Stimulated activated effector memory CD8-positive, alpha-beta T cell treated with anti-CD3 and anti-CD28 coated beads, Interleukin-12 subunit alpha, Interleukin-12 subunit beta, amount 100 ng/mL, for 72 hours (primary cell): Measurements from ENCODE around the gene TCL1A.

Experiments
- ATAC-seq: fragments of 150-1000 bp; cut with Tn5 transposase; 2 replicates; pipeline ENCODE4 v1.10.0; 2021
- DNase-seq, 2 donors: peaks; one replicate each; pipeline ENCODE4 v3.0.0; 2021 to 2022; ENCODE audit warnings: low spot score in 2 of 2
- H3K27ac Mint-ChIP-seq: one replicate; pipeline ENCODE4 v1.8.0; 2022; ENCODE audit warnings: mild to moderate bottlenecking, mixed read lengths
- H3K36me3 Mint-ChIP-seq: one replicate; pipeline ENCODE4 v1.8.0; 2022; ENCODE audit warnings: mild to moderate bottlenecking, mixed read lengths
- H3K4me1 Mint-ChIP-seq: one replicate; pipeline ENCODE4 v1.8.0; 2022; ENCODE audit warnings: mixed read lengths
- H3K4me3 Mint-ChIP-seq: one replicate; pipeline ENCODE4 v1.8.0; 2022; ENCODE audit warnings: mild to moderate bottlenecking, mixed read lengths
- H3K9me3 Mint-ChIP-seq: one replicate; pipeline ENCODE4 v1.8.0; 2022; ENCODE audit warnings: mixed read lengths

TCL1A gene

GRCh38 chr14:95725685-95726336 lies 11.9 kb upstream of the TCL1A start:
- no peak overlapping the region for H3K4me3 Mint-ChIP-seq

GRCh38 chr14:95722525-95723190 lies 8.7 kb upstream of the TCL1A start:
- H3K27ac Mint-ChIP-seq: no peak overlapping the region
- H3K36me3 Mint-ChIP-seq: no peaks in the 10 kb centered on the region
- no peak overlapping the region for H3K4me3 Mint-ChIP-seq
- ATAC-seq (no peak), DNase-seq (no peak)
- no peaks in the 10 kb centered on the region for H3K4me1 Mint-ChIP-seq
- H3K9me3 Mint-ChIP-seq: peaks cover 10% of the 10 kb centered on the region

More at GRCh38 chr14:95725685-95726336, 11.9 kb upstream of the TCL1A start:
- H3K9me3 Mint-ChIP-seq: peaks cover 10% of the 10 kb centered on the region
- no peak for ATAC-seq
- no peaks in the 10 kb centered on the region for H3K4me1 Mint-ChIP-seq
- H3K27ac Mint-ChIP-seq: no peak overlapping the region
- no peaks in the 10 kb centered on the region for H3K36me3 Mint-ChIP-seq
- no peak for DNase-seq

GRCh38 chr14:95712398-95712797 lies 1.5 kb downstream of the TCL1A start:
- Mint-ChIP-seq H3K4me1 (no peaks in the 10 kb centered on the region), H3K36me3 (no peaks in the 10 kb centered on the region), H3K9me3 (no peaks in the 10 kb centered on the region), H3K27ac (peak overlapping the region; percentile 43), H3K4me3 (peak overlapping the region; percentile 27)
- ATAC-seq (no peak), DNase-seq (no peak)

GRCh38 chr14:95711476-95712176 lies 2.3 kb downstream of the TCL1A start:
- ATAC-seq: peak; percentile 37
- no peak for DNase-seq
- peak overlapping the region; percentile 27 for H3K4me3 Mint-ChIP-seq
- no peaks in the 10 kb centered on the region for H3K36me3 Mint-ChIP-seq
- peak overlapping the region; percentile 43 for H3K27ac Mint-ChIP-seq
- no peaks in the 10 kb centered on the region for H3K4me1 Mint-ChIP-seq
- no peaks in the 10 kb centered on the region for H3K9me3 Mint-ChIP-seq

- Mint-ChIP-seq H3K27ac (no peak overlapping the region), H3K36me3 (no peaks in the 10 kb centered on the region), H3K9me3 (no peaks in the 10 kb centered on the region), H3K4me1 (no peaks in the 10 kb centered on the region), H3K4me3 (no peak overlapping the region)
- DNase-seq: no peak
- no peak for ATAC-seq
These were observed 3.8 kb downstream of the TCL1A start for GRCh38 chr14:95710106-95710505.

- ATAC-seq: no peak
- no peaks in the 10 kb centered on the region for H3K36me3 Mint-ChIP-seq
- H3K4me3 Mint-ChIP-seq: no peak overlapping the region
- DNase-seq: no peak
- H3K27ac Mint-ChIP-seq: no peak overlapping the region
- no peaks in the 10 kb centered on the region for H3K4me1 Mint-ChIP-seq
- no peaks in the 10 kb centered on the region for H3K9me3 Mint-ChIP-seq
These were observed 6.6 kb downstream of the TCL1A start for GRCh38 chr14:95707327-95707726.

GRCh38 chr14:95705518-95705917 lies 8.4 kb downstream of the TCL1A start:
- no peaks in the 10 kb centered on the region for H3K36me3 Mint-ChIP-seq
- ATAC-seq: no peak
- no peaks in the 10 kb centered on the region for H3K9me3 Mint-ChIP-seq
- no peaks in the 10 kb centered on the region for H3K4me1 Mint-ChIP-seq
- no peak for DNase-seq
- no peak overlapping the region for H3K4me3 Mint-ChIP-seq
- H3K27ac Mint-ChIP-seq: no peak overlapping the region

GRCh38 chr14:95703805-95704204 lies 10.1 kb downstream of the TCL1A start:
- no peak for DNase-seq
- H3K4me3 Mint-ChIP-seq: no peak overlapping the region
- ATAC-seq: no peak
- no peaks in the 10 kb centered on the region for H3K4me1 Mint-ChIP-seq
- H3K27ac Mint-ChIP-seq: no peak overlapping the region
- no peaks in the 10 kb centered on the region for H3K36me3 Mint-ChIP-seq
- no peaks in the 10 kb centered on the region for H3K9me3 Mint-ChIP-seq

GRCh38 chr14:95703341-95703740 lies 10.6 kb downstream of the TCL1A start:
- Mint-ChIP-seq H3K4me3 (no peak overlapping the region), H3K4me1 (no peaks in the 10 kb centered on the region), H3K27ac (no peak overlapping the region)

GRCh38 chr14:95701846-95702221 lies 12.1 kb downstream of the TCL1A start:
- Mint-ChIP-seq H3K4me3 (no peak overlapping the region), H3K27ac (no peak overlapping the region)
- no peak for DNase-seq

More at GRCh38 chr14:95703341-95703740, 10.6 kb downstream of the TCL1A start:
- Mint-ChIP-seq H3K36me3 (no peaks in the 10 kb centered on the region), H3K9me3 (no peaks in the 10 kb centered on the region)
- no peak for DNase-seq
- no peak for ATAC-seq

GRCh38 chr14:95700221-95700976 lies 13.5 kb downstream of the TCL1A start:
- H3K4me3 Mint-ChIP-seq: no peak overlapping the region
- H3K36me3 Mint-ChIP-seq: no peaks in the 10 kb centered on the region
- no peaks in the 10 kb centered on the region for H3K4me1 Mint-ChIP-seq
- no peak for ATAC-seq
- no peak overlapping the region for H3K27ac Mint-ChIP-seq
- H3K9me3 Mint-ChIP-seq: no peaks in the 10 kb centered on the region
- DNase-seq: no peak

More at GRCh38 chr14:95701846-95702221, 12.1 kb downstream of the TCL1A start:
- Mint-ChIP-seq H3K36me3 (no peaks in the 10 kb centered on the region), H3K9me3 (no peaks in the 10 kb centered on the region), H3K4me1 (no peaks in the 10 kb centered on the region)
- ATAC-seq: no peak

GRCh38 chr14:95699412-95699811 lies 14.5 kb downstream of the TCL1A start:
- DNase-seq (no peak), ATAC-seq (no peak)
- Mint-ChIP-seq H3K9me3 (no peaks in the 10 kb centered on the region), H3K36me3 (no peaks in the 10 kb centered on the region), H3K4me1 (no peaks in the 10 kb centered on the region), H3K4me3 (no peak overlapping the region), H3K27ac (no peak overlapping the region)

- H3K36me3 Mint-ChIP-seq: no peaks in the 10 kb centered on the region
- H3K27ac Mint-ChIP-seq: no peak overlapping the region
- DNase-seq (no peak), ATAC-seq (no peak)
- H3K4me3 Mint-ChIP-seq: no peak overlapping the region
- H3K4me1 Mint-ChIP-seq: no peaks in the 10 kb centered on the region
- no peaks in the 10 kb centered on the region for H3K9me3 Mint-ChIP-seq
These were observed 15.6 kb downstream of the TCL1A start for GRCh38 chr14:95698287-95698686.

GRCh38 chr14:95697764-95698163 lies 16.2 kb downstream of the TCL1A start:
- H3K27ac Mint-ChIP-seq: no peak overlapping the region

GRCh38 chr14:95696741-95697140 lies 17.2 kb downstream of the TCL1A start:
- DNase-seq (no peak), ATAC-seq (no peak)
- Mint-ChIP-seq H3K9me3 (no peaks in the 10 kb centered on the region), H3K4me1 (no peaks in the 10 kb centered on the region), H3K36me3 (no peaks in the 10 kb centered on the region), H3K4me3 (no peak overlapping the region), H3K27ac (no peak overlapping the region)

More at GRCh38 chr14:95697764-95698163, 16.2 kb downstream of the TCL1A start:
- Mint-ChIP-seq H3K9me3 (no peaks in the 10 kb centered on the region), H3K4me3 (no peak overlapping the region), H3K4me1 (no peaks in the 10 kb centered on the region), H3K36me3 (no peaks in the 10 kb centered on the region)
- DNase-seq (no peak), ATAC-seq (no peak)
